OCI-LY7 (cell line): ENCODE results near the gene CRACR2B.

Experiments
- EZH2phosphoT487 ChIP-seq: fragments of 200-600 bp; sonication (generic); IDR thresholded peaks from 2 replicates; pipeline ENCODE4 v1.6.1; 2018; ENCODE audit warnings: low read depth, borderline replicate concordance, mild to moderate bottlenecking, mixed run types, antibody characterized with exemption, low read length, moderate library complexity, mixed read lengths
- TF ChIP-seq, protein P1 (sequence below): fragments of 200-600 bp; sonication (generic); conservative IDR thresholded peaks from 2 replicates; pipeline ENCODE4 v1.5.1; 2014; ENCODE audit warnings: mild to moderate bottlenecking, antibody characterized with exemption, low read length, moderate library complexity, mixed read lengths

DNA sequence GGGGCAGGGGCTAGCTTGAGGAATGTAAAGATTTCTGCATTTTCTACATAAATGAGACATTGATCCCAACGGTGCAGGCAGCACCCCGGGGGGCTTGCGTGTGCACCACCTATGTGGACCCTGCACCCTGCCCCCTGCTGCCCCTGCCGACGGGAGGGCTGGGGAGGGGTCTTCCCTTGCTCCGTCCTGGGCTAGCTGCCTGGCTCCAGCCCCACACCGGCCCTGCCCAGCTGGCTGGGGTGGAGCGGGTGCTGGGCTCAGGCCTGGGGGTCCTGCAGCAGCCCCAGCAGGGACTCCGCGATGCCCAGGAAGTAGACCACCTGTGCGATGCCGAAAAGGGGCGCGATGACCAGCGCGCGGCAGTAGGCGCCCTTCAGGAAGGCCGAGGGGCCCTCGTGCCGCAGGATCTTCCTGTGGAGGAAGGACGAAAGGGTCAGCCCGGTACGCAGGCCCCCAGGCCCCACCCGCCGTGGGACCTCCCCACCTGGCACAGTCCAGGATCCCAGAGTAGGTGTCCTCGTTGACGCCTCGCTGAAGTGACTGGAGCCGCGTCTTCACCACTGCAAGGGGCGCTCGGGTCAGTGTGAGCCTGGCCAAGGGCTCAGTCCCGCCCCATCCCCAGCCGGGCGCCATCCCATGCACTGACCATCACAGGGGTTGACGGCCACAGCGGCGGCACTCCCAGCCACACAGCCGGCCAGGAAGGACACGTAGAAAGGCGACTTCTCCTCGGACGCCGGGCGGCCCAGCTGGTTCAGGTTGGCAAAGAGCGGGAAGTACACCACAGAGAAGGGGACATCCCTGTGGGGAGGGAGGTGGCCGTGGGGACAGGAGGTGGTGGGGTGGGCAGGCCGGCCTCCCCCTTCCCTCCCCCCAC lies 35.8 kb upstream of the CRACR2B start:
- TF ChIP-seq, protein P1, sequence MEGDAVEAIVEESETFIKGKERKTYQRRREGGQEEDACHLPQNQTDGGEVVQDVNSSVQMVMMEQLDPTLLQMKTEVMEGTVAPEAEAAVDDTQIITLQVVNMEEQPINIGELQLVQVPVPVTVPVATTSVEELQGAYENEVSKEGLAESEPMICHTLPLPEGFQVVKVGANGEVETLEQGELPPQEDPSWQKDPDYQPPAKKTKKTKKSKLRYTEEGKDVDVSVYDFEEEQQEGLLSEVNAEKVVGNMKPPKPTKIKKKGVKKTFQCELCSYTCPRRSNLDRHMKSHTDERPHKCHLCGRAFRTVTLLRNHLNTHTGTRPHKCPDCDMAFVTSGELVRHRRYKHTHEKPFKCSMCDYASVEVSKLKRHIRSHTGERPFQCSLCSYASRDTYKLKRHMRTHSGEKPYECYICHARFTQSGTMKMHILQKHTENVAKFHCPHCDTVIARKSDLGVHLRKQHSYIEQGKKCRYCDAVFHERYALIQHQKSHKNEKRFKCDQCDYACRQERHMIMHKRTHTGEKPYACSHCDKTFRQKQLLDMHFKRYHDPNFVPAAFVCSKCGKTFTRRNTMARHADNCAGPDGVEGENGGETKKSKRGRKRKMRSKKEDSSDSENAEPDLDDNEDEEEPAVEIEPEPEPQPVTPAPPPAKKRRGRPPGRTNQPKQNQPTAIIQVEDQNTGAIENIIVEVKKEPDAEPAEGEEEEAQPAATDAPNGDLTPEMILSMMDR: no peak
- TF ChIP-seq EZH2phosphoT487: no peak
